GM23338 (cell line): Measurements from ENCODE around the gene DNLZ. TPM values are rescaled to one million over a fixed set of nuclear protein-coding genes. Genes with fewer than 3 reads are reported as not detected.

Source experiments
- ATAC-seq: fragments of 200-7000 bp; cut with Tn5 transposase; 3 replicates; pipeline ENCODE4 v1.9.1; 2020
- DNase-seq: peaks from one replicate; pipeline ENCODE4 v3.0.0-alpha.2; 2015; ENCODE audit warnings: low spot score
- H2AFZ ChIP-seq: fragments of 200-600 bp; sonication (generic); 2 replicates; pipeline ENCODE4 v1.8.0; 2016; ENCODE audit warnings: antibody characterized with exemption, mild to moderate bottlenecking, moderate library complexity
- H3F3A ChIP-seq: fragments of 200-600 bp; sonication (generic); replicated peaks from 2 replicates; pipeline ENCODE4 v1.8.0; 2017; ENCODE audit warnings: antibody characterized with exemption, mixed run types, low read depth
- H3K27ac ChIP-seq: fragments of 200-600 bp; sonication (generic); 2 replicates; pipeline ENCODE4 v1.6.1; 2016; ENCODE audit warnings: low read depth
- H3K27me3 ChIP-seq: fragments of 200-600 bp; sonication (generic); 2 replicates; pipeline ENCODE4 v1.8.0; 2016; ENCODE audit warnings: mild to moderate bottlenecking, mixed run types, moderate library complexity; ENCODE audit not compliant: insufficient read depth
- H3K36me3 ChIP-seq: fragments of 200-600 bp; sonication (generic); 2 replicates; pipeline ENCODE4 v1.8.0; 2016; ENCODE audit warnings: mild to moderate bottlenecking; ENCODE audit not compliant: insufficient read depth
- H3K4me1 ChIP-seq: fragments of 200-600 bp; sonication (generic); 2 replicates; pipeline ENCODE4 v1.8.0; 2016; ENCODE audit warnings: mild to moderate bottlenecking, moderate library complexity; ENCODE audit not compliant: insufficient read depth
- H3K4me2 ChIP-seq: fragments of 200-600 bp; sonication (generic); 2 replicates; pipeline ENCODE4 v1.7.1; 2017; ENCODE audit warnings: mixed run types
- H3K4me3 ChIP-seq: fragments of 200-600 bp; sonication (generic); 2 replicates; pipeline ENCODE4 v1.6.1; 2016; ENCODE audit warnings: mixed run types
- H3K79me2 ChIP-seq: fragments of 200-600 bp; sonication (generic); replicated peaks from 2 replicates; pipeline ENCODE4 v1.8.0; 2017; ENCODE audit warnings: mild to moderate bottlenecking; ENCODE audit not compliant: insufficient read depth
- H3K9me2 ChIP-seq: fragments of 200-600 bp; sonication (generic); 2 replicates; pipeline ENCODE4 v1.8.0; 2017; ENCODE audit not compliant: insufficient read depth
- H4K20me1 ChIP-seq: fragments of 200-600 bp; sonication (generic); replicated peaks from 2 replicates; pipeline ENCODE4 v1.8.0; 2017; ENCODE audit warnings: mild to moderate bottlenecking; ENCODE audit not compliant: insufficient read depth
- H3K27ac Mint-ChIP-seq: 2 replicates; pipeline ENCODE4 v1.8.0; 2020; ENCODE audit warnings: inconsistent platforms, mild to moderate bottlenecking, moderate library complexity, mixed read lengths
- H3K27me3 Mint-ChIP-seq: 3 replicates; pipeline ENCODE4 v1.8.0; 2022; ENCODE audit warnings: low read depth, mild to moderate bottlenecking, moderate library complexity, mixed read lengths, inconsistent platforms; ENCODE audit not compliant: insufficient read depth, poor library complexity
- H3K36me3 Mint-ChIP-seq: 3 replicates; pipeline ENCODE4 v1.8.0; 2021; ENCODE audit warnings: low read depth, mild to moderate bottlenecking, inconsistent platforms, moderate library complexity, mixed read lengths
- H3K4me1 Mint-ChIP-seq: 3 replicates; pipeline ENCODE4 v1.8.0; 2020; ENCODE audit warnings: mild to moderate bottlenecking, inconsistent platforms, mixed read lengths
- H3K4me3 Mint-ChIP-seq: 3 replicates; pipeline ENCODE4 v1.8.0; 2021; ENCODE audit warnings: moderate library complexity, mild to moderate bottlenecking, inconsistent platforms, mixed read lengths
- H3K9me3 Mint-ChIP-seq: 3 replicates; pipeline ENCODE4 v1.8.0; 2020; ENCODE audit warnings: moderate library complexity, mild to moderate bottlenecking, inconsistent platforms, mixed read lengths
- NANOG ChIP-seq: IDR thresholded peaks from 2 replicates; pipeline ENCODE4 v1.6.1; 2016; ENCODE audit warnings: antibody characterized with exemption, borderline replicate concordance
- STAT1 ChIP-seq: IDR thresholded peaks from one replicate; pipeline ENCODE4 v1.6.1; 2016; ENCODE audit warnings: antibody characterized with exemption; ENCODE audit not compliant: unreplicated experiment
- ZNF331 ChIP-seq: fragments of 250-450 bp; sonication (Bioruptor Pico); IDR thresholded peaks from 2 replicates; pipeline ENCODE4 v1.5.0; 2020; ENCODE audit warnings: low read depth, mild to moderate bottlenecking, moderate library complexity
- polyA plus RNA-seq: library from polyadenylated mRNA; unstranded; fragments of >200 nt; fragmentation: Nextera tagmentation; extraction: Ambion mirVana; gene quantifications from 2 replicates; pipeline ENCODE4 v1.2.1, GENCODE V29; 2016
- total RNA-seq: library from RNA; depleted of rRNA; stranded (reverse); fragments of >200 nt; shearing (Covaris generic); gene quantifications from 2 replicates; pipeline ENCODE4 v1.2.3, GENCODE V29; 2014
- TF ChIP-seq, protein P1 (sequence below): fragments of 250-450 bp; sonication (Bioruptor Pico); IDR thresholded peaks from 2 replicates; pipeline ENCODE4 v1.5.0; 2020; ENCODE audit warnings: mild to moderate bottlenecking, moderate library complexity

The DNLZ gene
- total and polyA plus RNA-seq, 2 experiments from 2014 or later, result 33.4 to 53.9 TPM

GRCh38 chr9:136333486-136333885 is 30.1 kb downstream of the DNLZ start (continued):
- TF ChIP-seq, protein P1, sequence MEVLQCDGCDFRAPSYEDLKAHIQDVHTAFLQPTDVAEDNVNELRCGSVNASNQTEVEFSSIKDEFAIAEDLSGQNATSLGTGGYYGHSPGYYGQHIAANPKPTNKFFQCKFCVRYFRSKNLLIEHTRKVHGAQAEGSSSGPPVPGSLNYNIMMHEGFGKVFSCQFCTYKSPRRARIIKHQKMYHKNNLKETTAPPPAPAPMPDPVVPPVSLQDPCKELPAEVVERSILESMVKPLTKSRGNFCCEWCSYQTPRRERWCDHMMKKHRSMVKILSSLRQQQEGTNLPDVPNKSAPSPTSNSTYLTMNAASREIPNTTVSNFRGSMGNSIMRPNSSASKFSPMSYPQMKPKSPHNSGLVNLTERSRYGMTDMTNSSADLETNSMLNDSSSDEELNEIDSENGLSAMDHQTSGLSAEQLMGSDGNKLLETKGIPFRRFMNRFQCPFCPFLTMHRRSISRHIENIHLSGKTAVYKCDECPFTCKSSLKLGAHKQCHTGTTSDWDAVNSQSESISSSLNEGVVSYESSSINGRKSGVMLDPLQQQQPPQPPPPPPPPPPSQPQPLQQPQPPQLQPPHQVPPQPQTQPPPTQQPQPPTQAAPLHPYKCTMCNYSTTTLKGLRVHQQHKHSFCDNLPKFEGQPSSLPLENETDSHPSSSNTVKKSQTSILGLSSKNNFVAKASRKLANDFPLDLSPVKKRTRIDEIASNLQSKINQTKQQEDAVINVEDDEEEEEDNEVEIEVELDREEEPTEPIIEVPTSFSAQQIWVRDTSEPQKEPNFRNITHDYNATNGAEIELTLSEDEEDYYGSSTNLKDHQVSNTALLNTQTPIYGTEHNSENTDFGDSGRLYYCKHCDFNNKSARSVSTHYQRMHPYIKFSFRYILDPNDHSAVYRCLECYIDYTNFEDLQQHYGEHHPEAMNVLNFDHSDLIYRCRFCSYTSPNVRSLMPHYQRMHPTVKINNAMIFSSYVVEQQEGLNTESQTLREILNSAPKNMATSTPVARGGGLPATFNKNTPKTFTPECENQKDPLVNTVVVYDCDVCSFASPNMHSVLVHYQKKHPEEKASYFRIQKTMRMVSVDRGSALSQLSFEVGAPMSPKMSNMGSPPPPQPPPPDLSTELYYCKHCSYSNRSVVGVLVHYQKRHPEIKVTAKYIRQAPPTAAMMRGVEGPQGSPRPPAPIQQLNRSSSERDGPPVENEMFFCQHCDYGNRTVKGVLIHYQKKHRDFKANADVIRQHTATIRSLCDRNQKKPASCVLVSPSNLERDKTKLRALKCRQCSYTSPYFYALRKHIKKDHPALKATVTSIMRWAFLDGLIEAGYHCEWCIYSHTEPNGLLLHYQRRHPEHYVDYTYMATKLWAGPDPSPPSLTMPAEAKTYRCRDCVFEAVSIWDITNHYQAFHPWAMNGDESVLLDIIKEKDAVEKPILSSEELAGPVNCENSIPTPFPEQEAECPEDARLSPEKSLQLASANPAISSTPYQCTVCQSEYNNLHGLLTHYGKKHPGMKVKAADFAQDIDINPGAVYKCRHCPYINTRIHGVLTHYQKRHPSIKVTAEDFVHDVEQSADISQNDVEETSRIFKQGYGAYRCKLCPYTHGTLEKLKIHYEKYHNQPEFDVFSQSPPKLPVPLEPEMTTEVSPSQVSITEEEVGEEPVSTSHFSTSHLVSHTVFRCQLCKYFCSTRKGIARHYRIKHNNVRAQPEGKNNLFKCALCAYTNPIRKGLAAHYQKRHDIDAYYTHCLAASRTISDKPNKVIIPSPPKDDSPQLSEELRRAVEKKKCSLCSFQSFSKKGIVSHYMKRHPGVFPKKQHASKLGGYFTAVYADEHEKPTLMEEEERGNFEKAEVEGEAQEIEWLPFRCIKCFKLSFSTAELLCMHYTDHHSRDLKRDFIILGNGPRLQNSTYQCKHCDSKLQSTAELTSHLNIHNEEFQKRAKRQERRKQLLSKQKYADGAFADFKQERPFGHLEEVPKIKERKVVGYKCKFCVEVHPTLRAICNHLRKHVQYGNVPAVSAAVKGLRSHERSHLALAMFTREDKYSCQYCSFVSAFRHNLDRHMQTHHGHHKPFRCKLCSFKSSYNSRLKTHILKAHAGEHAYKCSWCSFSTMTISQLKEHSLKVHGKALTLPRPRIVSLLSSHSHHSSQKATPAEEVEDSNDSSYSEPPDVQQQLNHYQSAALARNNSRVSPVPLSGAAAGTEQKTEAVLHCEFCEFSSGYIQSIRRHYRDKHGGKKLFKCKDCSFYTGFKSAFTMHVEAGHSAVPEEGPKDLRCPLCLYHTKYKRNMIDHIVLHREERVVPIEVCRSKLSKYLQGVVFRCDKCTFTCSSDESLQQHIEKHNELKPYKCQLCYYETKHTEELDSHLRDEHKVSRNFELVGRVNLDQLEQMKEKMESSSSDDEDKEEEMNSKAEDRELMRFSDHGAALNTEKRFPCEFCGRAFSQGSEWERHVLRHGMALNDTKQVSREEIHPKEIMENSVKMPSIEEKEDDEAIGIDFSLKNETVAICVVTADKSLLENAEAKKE (CRISPR knock-in tag), result no peak
- TF ChIP-seq NANOG, result no peak
- TF ChIP-seq STAT1, result no peak

DNA sequence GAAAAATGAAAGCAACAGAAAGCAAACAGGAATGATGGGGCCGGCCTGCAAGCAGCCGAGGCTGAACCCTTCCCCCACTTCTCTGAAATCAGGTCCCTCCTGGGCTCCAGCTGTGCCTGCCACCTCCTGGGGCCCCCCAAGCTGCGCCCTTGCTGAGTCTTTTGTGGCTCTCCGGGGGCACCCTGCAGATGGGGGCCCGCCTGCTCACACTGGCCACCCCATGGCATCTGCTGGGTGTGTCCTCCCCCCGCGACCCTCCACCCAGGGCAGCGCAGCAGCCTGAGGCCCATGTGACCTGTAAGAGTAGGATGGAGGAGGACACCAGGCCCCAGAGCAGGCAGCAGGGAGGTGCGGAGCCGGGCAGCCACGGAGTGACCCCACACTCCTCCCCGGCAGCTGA is 30.5 kb downstream of the DNLZ start:
- H3K9me2 ChIP-seq, result no peaks in the 10 kb centered on the region
- peaks cover 4% of the 10 kb centered on the region for H3K4me1 Mint-ChIP-seq
- ATAC-seq (no peak), DNase-seq (no peak)
- no peaks in the 10 kb centered on the region for H3K36me3 Mint-ChIP-seq
- H4K20me1 ChIP-seq, result no peaks in the 10 kb centered on the region
- peaks cover 6% of the 10 kb centered on the region for H3K27me3 Mint-ChIP-seq
- H2AFZ ChIP-seq, result no peak overlapping the region
- no peak overlapping the region for H3K4me3 Mint-ChIP-seq
- TF ChIP-seq, protein P1 (CRISPR knock-in tag), result no peak
- no peak for TF ChIP-seq ZNF331 (CRISPR knock-in tag)
- no peak overlapping the region for H3K27ac ChIP-seq
- H3K27me3 ChIP-seq, result no peaks in the 10 kb centered on the region
- H3K79me2 ChIP-seq, result no peaks in the 10 kb centered on the region; the same call in 1 of the 2 replicates
- no peak overlapping the region for H3K4me2 ChIP-seq
- H3K4me1 ChIP-seq, result peaks cover 5% of the 10 kb centered on the region
- H3K4me3 ChIP-seq, result no peak overlapping the region
- no peak overlapping the region for H3K27ac Mint-ChIP-seq
- no peaks in the 10 kb centered on the region for H3F3A ChIP-seq
- no peaks in the 10 kb centered on the region for H3K36me3 ChIP-seq
- no peaks in the 10 kb centered on the region for H3K9me3 Mint-ChIP-seq
